NT2/D1 (cell line): ENCODE data around the gene WDSUB1.

Experiments
- DNase-seq: peaks from one replicate; pipeline ENCODE4 v3.0.0-alpha.2; 2011; ENCODE audit warnings: low read depth, low spot score
- H3K27me3 ChIP-seq: 2 replicates; pipeline ENCODE4 v1.6.0; 2011; ENCODE audit warnings: mild to moderate bottlenecking; ENCODE audit not compliant: insufficient read length, insufficient read depth
- H3K36me3 ChIP-seq: 2 replicates; pipeline ENCODE4 v1.6.1; 2011; ENCODE audit warnings: mild to moderate bottlenecking, low read length, mixed read lengths; ENCODE audit not compliant: insufficient read depth, insufficient read length
- H3K4me1 ChIP-seq: 2 replicates; pipeline ENCODE4 v1.5.1; 2011; ENCODE audit not compliant: insufficient read depth, insufficient read length
- H3K4me3 ChIP-seq: 2 replicates; pipeline ENCODE4 v1.5.1; 2011; ENCODE audit warnings: low read depth; ENCODE audit not compliant: insufficient read length
- H3K9ac ChIP-seq: 2 replicates; pipeline ENCODE4 v1.6.0; 2011; ENCODE audit warnings: low read depth; ENCODE audit not compliant: insufficient read length
- H3K9me3 ChIP-seq: 2 replicates; pipeline ENCODE4 v1.5.1; 2011; ENCODE audit warnings: mild to moderate bottlenecking, low read length; ENCODE audit not compliant: insufficient read depth
- SUZ12 ChIP-seq: IDR thresholded peaks from 2 replicates; pipeline ENCODE4 v1.6.1; 2011; ENCODE audit not compliant: insufficient read length, insufficient read depth; ENCODE audit errors: extremely low read depth
- YY1 ChIP-seq: IDR thresholded peaks from 2 replicates; pipeline ENCODE4 v1.6.1; 2011; ENCODE audit not compliant: insufficient read length, insufficient read depth
- ZNF274 ChIP-seq: IDR thresholded peaks from 2 replicates; pipeline ENCODE4 v1.6.1; 2011; ENCODE audit warnings: mild to moderate bottlenecking, low read depth, low read length

Gene WDSUB1

GRCh38 chr2:159224061-159224813, 62.3 kb downstream of the WDSUB1 start:
- H3K4me1 ChIP-seq = no peaks in the 10 kb centered on the region
- no peak for DNase-seq
- H3K9me3 ChIP-seq = no peaks in the 10 kb centered on the region
- no peaks in the 10 kb centered on the region for H3K27me3 ChIP-seq
- H3K4me3 ChIP-seq = no peak overlapping the region
- H3K36me3 ChIP-seq = peaks cover 72% of the 10 kb centered on the region
- H3K9ac ChIP-seq = no peak overlapping the region
- TF ChIP-seq ZNF274 = no peak
- no peak for TF ChIP-seq YY1
- TF ChIP-seq SUZ12 = no peak

DNA sequence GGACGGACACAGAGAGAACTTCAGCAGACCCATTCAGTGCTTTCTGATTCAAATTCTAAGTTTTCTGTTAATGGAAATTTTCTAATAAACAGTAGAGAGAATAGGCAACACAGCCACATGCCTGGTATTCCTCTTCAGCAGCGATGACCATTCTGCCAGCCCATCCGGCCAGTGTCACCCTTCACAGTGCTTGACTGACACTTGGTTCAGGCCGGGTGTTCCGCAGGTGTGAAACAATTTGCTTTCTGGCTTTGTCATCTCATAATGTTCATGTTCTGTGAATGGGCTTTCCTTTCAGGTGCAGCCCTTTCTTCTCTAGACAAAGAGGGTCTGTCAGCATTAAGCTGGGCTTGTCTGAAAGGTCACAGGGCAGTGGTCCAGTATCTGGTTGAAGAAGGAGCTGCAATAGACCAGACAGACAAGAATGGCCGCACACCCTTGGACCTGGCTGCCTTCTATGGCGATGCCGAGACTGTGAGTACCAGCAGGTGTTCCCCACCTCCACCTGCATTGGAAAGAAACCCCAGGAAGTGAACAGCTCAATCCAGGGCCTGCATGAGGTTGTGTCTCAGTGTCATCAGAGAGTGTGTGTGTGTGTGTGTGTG, 67.0 kb downstream of the WDSUB1 start:
- no peaks in the 10 kb centered on the region for H3K27me3 ChIP-seq
- H3K36me3 ChIP-seq = peaks cover 83% of the 10 kb centered on the region
- no peak overlapping the region for H3K9ac ChIP-seq

GRCh38 chr2:159218389-159218788, 68.1 kb downstream of the WDSUB1 start:
- peaks cover 76% of the 10 kb centered on the region for H3K36me3 ChIP-seq
- TF ChIP-seq SUZ12 (no peak), ZNF274 (no peak), YY1 (no peak)
- H3K4me1 ChIP-seq = no peaks in the 10 kb centered on the region
- no peaks in the 10 kb centered on the region for H3K9me3 ChIP-seq
- no peaks in the 10 kb centered on the region for H3K27me3 ChIP-seq
- H3K9ac ChIP-seq = no peak overlapping the region
- H3K4me3 ChIP-seq = no peak overlapping the region
- no peak for DNase-seq

More for the DNA sequence above, 67.0 kb downstream of the WDSUB1 start:
- Histone ChIP-seq H3K4me3 (no peak overlapping the region), H3K4me1 (no peaks in the 10 kb centered on the region), H3K9me3 (no peaks in the 10 kb centered on the region)
- no peak for DNase-seq
- TF ChIP-seq YY1 (no peak), SUZ12 (no peak), ZNF274 (no peak)

DNA sequence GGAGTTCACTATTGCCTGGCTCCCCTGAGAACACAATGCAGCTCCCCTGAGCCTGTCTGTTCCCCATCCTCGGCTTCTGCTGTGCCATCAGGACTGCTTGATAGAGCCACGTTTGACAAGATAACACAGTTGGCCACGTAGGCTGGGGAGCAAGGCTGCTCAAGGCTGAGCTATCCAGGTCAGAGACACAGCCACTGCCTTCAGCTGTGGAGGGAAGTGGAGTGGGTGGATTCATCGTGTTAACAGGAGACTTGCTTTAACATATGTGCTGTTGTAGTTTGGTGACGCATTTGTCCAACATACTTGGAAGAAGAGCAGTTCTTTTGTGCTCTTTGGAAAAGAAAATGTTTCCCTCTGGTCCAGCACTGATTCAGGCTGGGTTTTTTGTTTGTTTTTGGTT, 68.8 kb downstream of the WDSUB1 start:
- H3K36me3 ChIP-seq = peaks cover 72% of the 10 kb centered on the region
- no peaks in the 10 kb centered on the region for H3K9me3 ChIP-seq
- no peak for TF ChIP-seq YY1
- no peak for TF ChIP-seq SUZ12
- TF ChIP-seq ZNF274 = no peak
- H3K4me3 ChIP-seq = no peak overlapping the region
- no peaks in the 10 kb centered on the region for H3K27me3 ChIP-seq
- no peak overlapping the region for H3K9ac ChIP-seq
- H3K4me1 ChIP-seq = no peaks in the 10 kb centered on the region
- DNase-seq = no peak

GRCh38 chr2:159215116-159215515, 71.4 kb downstream of the WDSUB1 start:
- Histone ChIP-seq H3K27me3 (no peaks in the 10 kb centered on the region), H3K9ac (no peak overlapping the region), H3K4me3 (no peak overlapping the region), H3K4me1 (peaks cover 3% of the 10 kb centered on the region), H3K36me3 (peaks cover 55% of the 10 kb centered on the region), H3K9me3 (no peaks in the 10 kb centered on the region)
- DNase-seq = no peak
- TF ChIP-seq ZNF274 (no peak), SUZ12 (no peak), YY1 (no peak)

GRCh38 chr2:159214325-159214865, 72.1 kb downstream of the WDSUB1 start:
- H3K9ac ChIP-seq = no peak overlapping the region
- TF ChIP-seq ZNF274 = no peak
- TF ChIP-seq YY1 = no peak
- TF ChIP-seq SUZ12 = no peak
- H3K4me1 ChIP-seq = peaks cover 3% of the 10 kb centered on the region
- H3K9me3 ChIP-seq = no peaks in the 10 kb centered on the region
- peaks cover 49% of the 10 kb centered on the region for H3K36me3 ChIP-seq
- H3K27me3 ChIP-seq = no peaks in the 10 kb centered on the region
- DNase-seq = no peak
- H3K4me3 ChIP-seq = no peak overlapping the region

DNA sequence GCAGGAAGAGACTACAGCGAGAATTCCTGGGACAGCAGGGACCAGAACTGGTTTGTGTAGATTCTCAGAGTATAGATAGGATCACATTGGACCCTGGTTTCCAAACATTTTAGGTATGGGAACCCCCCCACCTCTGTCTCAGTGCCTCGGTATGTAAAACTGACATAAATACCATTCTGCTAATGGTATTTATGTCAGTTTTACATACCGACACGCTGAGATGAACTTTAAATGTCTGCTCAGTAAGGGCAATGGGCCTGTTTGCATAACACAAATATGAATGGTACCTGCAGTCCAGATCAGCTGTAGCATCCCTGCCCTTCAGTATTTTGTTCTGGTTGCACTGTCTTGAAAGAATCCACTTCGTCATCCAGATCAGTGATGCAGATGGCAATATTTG, 73.2 kb downstream of the WDSUB1 start:
- H3K9me3 ChIP-seq = no peaks in the 10 kb centered on the region
- TF ChIP-seq YY1 (no peak), ZNF274 (no peak), SUZ12 (no peak)
- peaks cover 42% of the 10 kb centered on the region for H3K36me3 ChIP-seq
- H3K9ac ChIP-seq = no peak overlapping the region
- H3K4me1 ChIP-seq = peaks cover 3% of the 10 kb centered on the region
- H3K4me3 ChIP-seq = no peak overlapping the region
- no peaks in the 10 kb centered on the region for H3K27me3 ChIP-seq
- DNase-seq = no peak
